GM21528 (cell line): ENCODE results near the gene WWC2.
"Not testable (repeated sequence)": the region's sequence is repeated elsewhere in the genome, so short reads cannot be mapped to it uniquely, and the experiment has no call there.

Experiments
- ATAC-seq: cut with Tn5 transposase; IDR thresholded peaks from one replicate; pipeline ENCODE4 v1.9.1; 2021; ENCODE audit warnings: mild to moderate bottlenecking, moderate library complexity; ENCODE audit not compliant: unreplicated experiment, low FRiP score

The WWC2 gene

GRCh38 chr4:183321516-183321915 lies 222.5 kb downstream of the WWC2 start:
- ATAC-seq, result no peak

GRCh38 chr4:183322326-183322725 lies 223.3 kb downstream of the WWC2 start, which contains the start of gene CLDN24:
TSS of gene CLDN24 (minus strand) at chr4:183322426. CDS start at chr4:183322426, 0 bp downstream.
- no peak for ATAC-seq

- no peak for ATAC-seq
Observed at GRCh38 chr4:183323295-183323694, 224.2 kb downstream of the WWC2 start.

GRCh38 chr4:183324056-183324455 lies 225.0 kb downstream of the WWC2 start:
- not testable (repeated sequence) for ATAC-seq

- ATAC-seq, result no peak
Observed at GRCh38 chr4:183324619-183325018, 225.6 kb downstream of the WWC2 start.

- ATAC-seq, result not testable (repeated sequence)
Observed at GRCh38 chr4:183326387-183326786, 227.3 kb downstream of the WWC2 start.

GRCh38 chr4:183326853-183327252 lies 227.8 kb downstream of the WWC2 start:
- ATAC-seq, result no peak

- no peak for ATAC-seq
Observed at GRCh38 chr4:183327827-183328226, 228.8 kb downstream of the WWC2 start.

DNA sequence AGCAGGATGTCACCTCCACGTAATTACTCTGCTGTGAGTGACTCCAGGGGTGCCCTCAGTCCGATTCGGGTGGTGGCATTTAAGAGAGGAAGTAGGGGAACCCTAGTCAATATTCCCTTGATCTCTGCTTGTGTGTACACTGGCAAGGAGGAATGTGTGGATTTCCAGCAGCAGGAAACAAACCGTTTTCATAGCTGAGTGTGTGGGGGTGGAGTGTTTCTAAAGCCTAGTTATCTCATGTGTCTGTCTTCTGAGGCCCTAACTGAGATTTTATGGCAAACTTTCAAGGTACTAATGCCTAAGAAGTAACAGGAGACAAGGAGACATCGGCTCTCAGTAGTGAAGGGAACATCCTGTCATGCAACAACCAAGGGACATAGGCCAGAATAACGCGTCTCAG lies 229.8 kb downstream of the WWC2 start:
- no peak for ATAC-seq

- ATAC-seq, result no peak
Observed at GRCh38 chr4:183329244-183329643, 230.2 kb downstream of the WWC2 start.

GRCh38 chr4:183329954-183330742 lies 231.1 kb downstream of the WWC2 start:
- no peak for ATAC-seq

GRCh38 chr4:183330841-183331240 lies 231.8 kb downstream of the WWC2 start:
- ATAC-seq, result no peak

DNA sequence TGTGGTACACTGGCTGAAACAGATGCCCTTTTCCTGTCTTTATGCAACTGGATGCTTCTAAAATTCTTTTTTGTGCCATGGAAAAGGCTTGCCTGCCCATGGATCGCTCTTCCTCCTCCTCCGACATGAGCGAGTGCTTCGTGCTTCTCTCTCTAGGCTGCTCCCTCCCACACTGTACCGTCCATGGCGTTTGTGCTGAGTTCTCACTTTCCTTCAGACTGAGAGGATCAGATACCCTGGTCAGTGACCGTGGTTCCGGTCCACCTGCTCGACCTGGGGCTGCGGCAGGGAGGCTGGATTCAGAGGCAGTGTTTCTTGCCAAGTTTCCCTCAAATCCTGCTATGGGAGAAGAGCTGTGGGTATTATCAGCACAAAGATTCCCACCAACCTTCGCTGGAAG lies 233.4 kb downstream of the WWC2 start:
- no peak for ATAC-seq

- ATAC-seq, result no peak
Observed at GRCh38 chr4:183333202-183333601, 234.1 kb downstream of the WWC2 start.

- ATAC-seq, result no peak
Observed at GRCh38 chr4:183333983-183334382, 234.9 kb downstream of the WWC2 start.

GRCh38 chr4:183335369-183335940 lies 236.4 kb downstream of the WWC2 start:
- no peak for ATAC-seq

- no peak for ATAC-seq
Observed at GRCh38 chr4:183337349-183337748, 238.3 kb downstream of the WWC2 start.

- ATAC-seq, result no peak
Observed at GRCh38 chr4:183337833-183338232, 238.8 kb downstream of the WWC2 start.

- no peak for ATAC-seq
Observed at GRCh38 chr4:183342541-183343533, 243.8 kb downstream of the WWC2 start.

GRCh38 chr4:183343730-183344129 lies 244.7 kb downstream of the WWC2 start:
- no peak for ATAC-seq
